ENCODE data around the gene NDUFS4.

- no peak for TF ChIP-seq EP300 (IDR thresholded peaks at IDR 0.05)
- TF ChIP-seq POLR2A (IDR thresholded peaks at IDR 0.05): no peak
These were observed 22.7 kb upstream of the NDUFS4 start for GRCh38 chr5:53537711-53538110.

All from upper lobe of left lung (tissue), 4 donors.